ENCODE data around the gene NDUFS7.

DNA sequence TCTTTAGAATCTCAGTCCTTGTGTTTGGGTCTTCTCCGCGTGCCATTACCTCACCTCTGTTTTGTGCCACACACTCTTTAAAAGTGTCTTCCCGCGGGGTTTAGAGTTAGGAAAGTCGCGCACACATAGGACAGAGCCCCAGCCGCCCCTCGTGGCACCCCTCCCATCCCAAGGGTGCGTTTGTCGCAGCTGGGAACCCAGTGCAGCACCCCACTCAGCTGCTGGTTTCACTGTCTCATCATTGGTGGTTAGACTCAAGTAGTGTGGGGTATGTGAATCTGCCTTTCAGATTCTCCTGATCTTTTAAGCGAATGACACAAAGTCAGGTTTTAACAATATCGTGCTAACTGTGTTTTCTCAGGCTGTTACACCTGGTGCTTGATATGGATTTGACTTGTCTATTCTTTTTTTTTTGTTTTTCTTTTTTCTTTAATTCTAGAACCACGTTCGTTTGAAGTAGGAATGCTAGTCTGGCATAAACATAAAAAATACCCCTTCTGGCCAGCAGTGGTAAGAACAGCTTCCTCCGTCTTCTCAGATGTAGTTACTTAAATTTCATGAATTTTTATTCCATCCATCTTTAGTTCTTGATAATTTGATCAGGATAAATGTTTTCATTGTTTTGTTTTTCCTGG, 19.5 kb upstream of the NDUFS7 start:
- TF ChIP-seq EZH2 (IDR thresholded peaks at IDR 0.05; ENCODE audit: borderline replicate concordance, control insufficient read depth, low read depth, low read length) (no peak), ZNF274 (IDR thresholded peaks at IDR 0.05; ENCODE audit: insufficient read depth, insufficient read length) (no peak), SP1 (IDR thresholded peaks at IDR 0.05; ENCODE audit: low read depth, low read length) (no peak), POLR2A (IDR thresholded peaks at IDR 0.05; ENCODE audit: low read depth, low read length) (no peak), POLR2AphosphoS5 (IDR thresholded peaks at IDR 0.05; ENCODE audit: low read length) (no peak), TAF1 (IDR thresholded peaks at IDR 0.05; ENCODE audit: borderline replicate concordance, low read depth, low read length) (no peak), JUNB (IDR thresholded peaks at IDR 0.05) (no peak), TARDBP (IDR thresholded peaks at IDR 0.05; ENCODE audit: borderline replicate concordance) (no peak), GABPA (IDR thresholded peaks at IDR 0.05; ENCODE audit: low read depth) (no peak)
- TF ChIP-seq, protein P1, sequence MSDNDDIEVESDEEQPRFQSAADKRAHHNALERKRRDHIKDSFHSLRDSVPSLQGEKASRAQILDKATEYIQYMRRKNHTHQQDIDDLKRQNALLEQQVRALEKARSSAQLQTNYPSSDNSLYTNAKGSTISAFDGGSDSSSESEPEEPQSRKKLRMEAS (IDR thresholded peaks at IDR 0.05; ENCODE audit: low read depth, low read length) = no peak

Measured in GM12878 (cell line).